ENCODE results near the gene GBF1. TPM values are rescaled to one million over a fixed set of nuclear protein-coding genes. Genes with fewer than 3 reads are reported as not detected.
A peak's percentile ranks its signal among the peaks of the same experiment; 100 is the strongest.

Gene GBF1
- total RNA-seq, 2 experiments from 2014 or later, result 28.8 to 30.9 TPM

DNA sequence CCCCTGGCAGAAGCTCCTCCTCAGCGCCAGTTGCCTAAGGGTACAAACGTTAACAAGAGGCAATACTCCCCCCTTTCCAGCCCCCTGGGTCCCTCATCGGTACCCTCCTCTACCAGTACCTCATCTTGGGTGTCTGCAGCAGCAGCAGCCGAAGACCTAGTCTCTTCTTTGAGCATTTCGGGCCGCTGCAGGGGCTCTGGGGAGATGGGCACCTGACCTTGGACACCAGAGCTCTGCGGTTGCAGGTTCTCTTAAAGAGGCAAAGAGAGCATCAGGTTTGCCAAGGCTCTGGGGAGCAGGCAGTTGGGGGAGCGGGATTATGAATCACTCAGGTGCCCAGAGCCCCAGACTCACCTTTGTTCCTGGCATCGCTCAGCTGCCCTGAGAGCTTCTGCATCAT, 178.8 kb downstream of the GBF1 start:
- H3K4me3 Mint-ChIP-seq, result peak overlapping the region; percentile 69
- CTCF ChIA-PET, result no interaction called here
- H3K4me1 ChIP-seq (ENCODE audit: insufficient read depth, low read length), result peaks cover 40% of the 10 kb centered on the region
- peaks cover 33% of the 10 kb centered on the region for H3K36me3 Mint-ChIP-seq (ENCODE audit: low read depth)
- peaks cover 18% of the 10 kb centered on the region for H3K36me3 ChIP-seq (ENCODE audit: insufficient read depth, low read length)
- peaks cover 36% of the 10 kb centered on the region for H3K4me1 Mint-ChIP-seq (ENCODE audit: low read depth)
- H3K9me3 ChIP-seq (ENCODE audit: control insufficient read depth in 1 of 2, insufficient read depth in 1 of 2, low read length in 2 of 2), result no peaks in the 10 kb centered on the region
- no peaks in the 10 kb centered on the region for H3K27me3 ChIP-seq (ENCODE audit: control insufficient read depth in 1 of 2, insufficient read depth in 2 of 2, low read length in 2 of 2)
- POLR2A ChIA-PET, result interaction anchor here (1.0 to 5.6 kb wide), 2 partner anchors 8 to 26 kb away, joined by 6 to 92 read pairs; partner anchors contain the start of gene CUEDC2
- no peak for DNase-seq
- no peak overlapping the region for H3K27ac ChIP-seq (ENCODE audit: low read depth in 1 of 2, low read length in 2 of 2)
- no peaks in the 10 kb centered on the region for H3K9me3 Mint-ChIP-seq
- no peak overlapping the region for H3K27ac Mint-ChIP-seq
- TF ChIP-seq, protein P1, sequence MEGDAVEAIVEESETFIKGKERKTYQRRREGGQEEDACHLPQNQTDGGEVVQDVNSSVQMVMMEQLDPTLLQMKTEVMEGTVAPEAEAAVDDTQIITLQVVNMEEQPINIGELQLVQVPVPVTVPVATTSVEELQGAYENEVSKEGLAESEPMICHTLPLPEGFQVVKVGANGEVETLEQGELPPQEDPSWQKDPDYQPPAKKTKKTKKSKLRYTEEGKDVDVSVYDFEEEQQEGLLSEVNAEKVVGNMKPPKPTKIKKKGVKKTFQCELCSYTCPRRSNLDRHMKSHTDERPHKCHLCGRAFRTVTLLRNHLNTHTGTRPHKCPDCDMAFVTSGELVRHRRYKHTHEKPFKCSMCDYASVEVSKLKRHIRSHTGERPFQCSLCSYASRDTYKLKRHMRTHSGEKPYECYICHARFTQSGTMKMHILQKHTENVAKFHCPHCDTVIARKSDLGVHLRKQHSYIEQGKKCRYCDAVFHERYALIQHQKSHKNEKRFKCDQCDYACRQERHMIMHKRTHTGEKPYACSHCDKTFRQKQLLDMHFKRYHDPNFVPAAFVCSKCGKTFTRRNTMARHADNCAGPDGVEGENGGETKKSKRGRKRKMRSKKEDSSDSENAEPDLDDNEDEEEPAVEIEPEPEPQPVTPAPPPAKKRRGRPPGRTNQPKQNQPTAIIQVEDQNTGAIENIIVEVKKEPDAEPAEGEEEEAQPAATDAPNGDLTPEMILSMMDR (IDR thresholded peaks at IDR 0.05), result no peak
- ATAC-seq (ENCODE audit: poor library complexity), result no peak
- H3K4me3 ChIP-seq (ENCODE audit: low read length), result no peak overlapping the region
- H3K27me3 Mint-ChIP-seq, result peaks cover 4% of the 10 kb centered on the region
- intact Hi-C loops (cut with DNase I, micrococcal nuclease), result loop anchor here in 1 of 2 experiments (5.0 kb wide), 1 partner anchor 78 kb away; the partner anchor contains the start of genes ACTR1A and SUFU

DNA sequence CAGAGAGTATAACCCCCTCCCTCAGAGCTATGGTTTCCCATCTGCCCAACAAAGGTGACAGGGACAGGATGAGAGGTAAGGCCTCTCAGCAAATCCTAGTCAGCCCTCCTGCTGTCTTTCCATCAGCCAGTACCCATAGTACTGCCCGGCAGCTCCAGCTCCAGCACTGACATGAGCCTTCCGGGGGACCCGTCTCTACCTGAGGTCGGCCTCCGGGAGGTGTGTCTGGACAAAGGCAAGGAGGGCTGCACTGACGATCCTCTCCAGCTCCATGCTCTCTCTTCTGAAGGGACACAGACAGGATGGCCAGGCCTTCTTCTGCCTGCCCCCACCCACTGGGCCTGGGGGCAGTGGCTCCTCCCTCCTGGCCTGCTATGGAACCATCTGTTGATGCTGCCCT, 179.6 kb downstream of the GBF1 start:
- H3K9me3 ChIP-seq (ENCODE audit: control insufficient read depth in 1 of 2, insufficient read depth in 1 of 2, low read length in 2 of 2), result no peaks in the 10 kb centered on the region
- Mint-ChIP-seq H3K36me3 (ENCODE audit: low read depth) (peaks cover 33% of the 10 kb centered on the region), H3K27ac (no peak overlapping the region), H3K4me3 (no peak overlapping the region), H3K4me1 (ENCODE audit: low read depth) (peaks cover 30% of the 10 kb centered on the region), H3K9me3 (no peaks in the 10 kb centered on the region), H3K27me3 (peaks cover 4% of the 10 kb centered on the region)
- DNase-seq (no peak), ATAC-seq (ENCODE audit: poor library complexity) (no peak)
- H3K4me3 ChIP-seq (ENCODE audit: low read length), result no peak overlapping the region
- CTCF ChIA-PET, result no interaction called here
- H3K27me3 ChIP-seq (ENCODE audit: control insufficient read depth in 1 of 2, insufficient read depth in 2 of 2, low read length in 2 of 2), result no peaks in the 10 kb centered on the region
- no peak overlapping the region for H3K27ac ChIP-seq (ENCODE audit: low read depth in 1 of 2, low read length in 2 of 2)
- intact Hi-C loops (cut with DNase I, micrococcal nuclease), result loop anchor here in 1 of 2 experiments (5.0 kb wide), 1 partner anchor 77 kb away; the partner anchor contains the start of genes ACTR1A and SUFU
- POLR2A ChIA-PET, result no interaction called here
- H3K36me3 ChIP-seq (ENCODE audit: insufficient read depth, low read length), result peaks cover 18% of the 10 kb centered on the region
- TF ChIP-seq, protein P1 (IDR thresholded peaks at IDR 0.05), result no peak
- H3K4me1 ChIP-seq (ENCODE audit: insufficient read depth, low read length), result peaks cover 33% of the 10 kb centered on the region

DNA sequence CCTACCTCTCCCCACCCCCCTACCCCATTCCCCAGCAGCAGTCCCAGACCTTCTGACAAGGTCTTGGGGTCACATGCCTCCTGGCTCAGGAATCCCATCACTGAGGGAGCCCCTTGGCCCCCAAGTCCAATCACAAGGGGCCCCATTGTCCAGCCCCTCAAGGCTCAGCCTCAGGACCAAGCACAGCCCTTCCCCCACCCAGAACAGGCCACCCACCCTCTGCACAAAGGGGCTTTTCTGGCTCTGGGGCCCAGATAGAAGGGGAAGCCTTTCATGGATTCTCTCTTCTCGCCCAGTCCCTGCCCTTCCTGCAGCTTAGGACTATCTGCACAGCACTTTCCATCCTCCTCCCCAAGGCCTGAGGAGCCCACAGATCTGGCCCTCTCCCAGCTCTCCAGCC, 180.1 kb downstream of the GBF1 start:
- Mint-ChIP-seq H3K36me3 (ENCODE audit: low read depth) (peaks cover 30% of the 10 kb centered on the region), H3K27me3 (peaks cover 4% of the 10 kb centered on the region), H3K9me3 (no peaks in the 10 kb centered on the region), H3K27ac (no peak overlapping the region), H3K4me1 (ENCODE audit: low read depth) (peaks cover 24% of the 10 kb centered on the region), H3K4me3 (peak overlapping the region; percentile 46)
- intact Hi-C loops (cut with DNase I, micrococcal nuclease), result no loop called here
- Histone ChIP-seq H3K36me3 (ENCODE audit: insufficient read depth, low read length) (peaks cover 18% of the 10 kb centered on the region), H3K27ac (ENCODE audit: low read depth in 1 of 2, low read length in 2 of 2) (no peak overlapping the region), H3K9me3 (ENCODE audit: control insufficient read depth in 1 of 2, insufficient read depth in 1 of 2, low read length in 2 of 2) (no peaks in the 10 kb centered on the region), H3K27me3 (ENCODE audit: control insufficient read depth in 1 of 2, insufficient read depth in 2 of 2, low read length in 2 of 2) (no peaks in the 10 kb centered on the region), H3K4me1 (ENCODE audit: insufficient read depth, low read length) (peaks cover 27% of the 10 kb centered on the region), H3K4me3 (ENCODE audit: low read length) (no peak overlapping the region)
- DNase-seq, result no peak
- CTCF ChIA-PET, result interaction anchor here (1.1 kb wide), 1 partner anchor 26 kb away, joined by 3 read pairs; no protein-coding TSS in a partner anchor
- no peak for ATAC-seq (ENCODE audit: poor library complexity)
- POLR2A ChIA-PET, result no interaction called here
- TF ChIP-seq, protein P1 (IDR thresholded peaks at IDR 0.05), result no peak
